ENCODE data around the gene ATP6V1F.

DNA sequence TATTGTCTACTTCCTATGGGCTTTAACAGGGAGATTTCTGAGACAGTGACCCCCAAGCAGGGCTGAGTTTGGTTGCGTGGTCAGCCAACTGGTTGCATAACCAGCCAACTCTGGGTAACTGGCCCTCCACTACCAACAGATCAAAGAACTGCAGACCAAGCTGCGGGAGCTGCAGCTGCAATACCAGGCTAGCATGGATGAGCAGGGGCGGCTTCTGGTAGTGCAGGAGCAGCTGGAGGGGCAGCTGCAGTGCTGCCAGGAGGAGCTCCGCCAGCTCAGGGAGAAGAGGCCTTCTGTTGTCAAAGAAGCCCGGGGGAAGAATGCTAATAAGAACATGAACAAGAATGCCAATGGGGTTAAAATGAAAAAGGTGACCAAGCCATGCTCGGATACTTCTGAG lies 48.2 kb upstream of the ATP6V1F start:
- TF ChIP-seq, protein P1, sequence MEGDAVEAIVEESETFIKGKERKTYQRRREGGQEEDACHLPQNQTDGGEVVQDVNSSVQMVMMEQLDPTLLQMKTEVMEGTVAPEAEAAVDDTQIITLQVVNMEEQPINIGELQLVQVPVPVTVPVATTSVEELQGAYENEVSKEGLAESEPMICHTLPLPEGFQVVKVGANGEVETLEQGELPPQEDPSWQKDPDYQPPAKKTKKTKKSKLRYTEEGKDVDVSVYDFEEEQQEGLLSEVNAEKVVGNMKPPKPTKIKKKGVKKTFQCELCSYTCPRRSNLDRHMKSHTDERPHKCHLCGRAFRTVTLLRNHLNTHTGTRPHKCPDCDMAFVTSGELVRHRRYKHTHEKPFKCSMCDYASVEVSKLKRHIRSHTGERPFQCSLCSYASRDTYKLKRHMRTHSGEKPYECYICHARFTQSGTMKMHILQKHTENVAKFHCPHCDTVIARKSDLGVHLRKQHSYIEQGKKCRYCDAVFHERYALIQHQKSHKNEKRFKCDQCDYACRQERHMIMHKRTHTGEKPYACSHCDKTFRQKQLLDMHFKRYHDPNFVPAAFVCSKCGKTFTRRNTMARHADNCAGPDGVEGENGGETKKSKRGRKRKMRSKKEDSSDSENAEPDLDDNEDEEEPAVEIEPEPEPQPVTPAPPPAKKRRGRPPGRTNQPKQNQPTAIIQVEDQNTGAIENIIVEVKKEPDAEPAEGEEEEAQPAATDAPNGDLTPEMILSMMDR (IDR thresholded peaks at IDR 0.05; ENCODE audit: low read depth, low read length, poor library complexity, severe bottlenecking): no peak
- TF ChIP-seq EZH2phosphoT487 (IDR thresholded peaks at IDR 0.05; ENCODE audit: borderline replicate concordance, low read length): no peak
